GM12872 (cell line): ENCODE data around the gene HMOX1.

Experiments
- CTCF ChIP-seq: IDR thresholded peaks from 3 replicates; pipeline ENCODE4 v1.5.1; 2011; ENCODE audit warnings: low read depth, mild to moderate bottlenecking, low read length, moderate library complexity; ENCODE audit not compliant: insufficient read depth

HMOX1 gene

GRCh38 chr22:35394810-35395563 lies 14.1 kb downstream of the HMOX1 start:
- TF ChIP-seq CTCF: no peak

GRCh38 chr22:35397095-35397904 lies 16.4 kb downstream of the HMOX1 start:
- TF ChIP-seq CTCF: no peak

- no peak for TF ChIP-seq CTCF
These were observed 17.7 kb downstream of the HMOX1 start for GRCh38 chr22:35398591-35398973.

- TF ChIP-seq CTCF: no peak
These were observed 18.3 kb downstream of the HMOX1 start for GRCh38 chr22:35399114-35399677.

- no peak for TF ChIP-seq CTCF
These were observed 19.0 kb downstream of the HMOX1 start, which contains the start of gene MCM5 for GRCh38 chr22:35399678-35400500. Gene MCM5 (plus strand): TSS chr22:35400140. CDS start chr22:35400439, 299 bp downstream.

GRCh38 chr22:35400501-35400790 lies 19.6 kb downstream of the HMOX1 start:
- no peak for TF ChIP-seq CTCF

- TF ChIP-seq CTCF: no peak
These were observed 21.0 kb downstream of the HMOX1 start for GRCh38 chr22:35401863-35402262.
